Small intestine (tissue), 7 donors: ENCODE results near the gene NGB. TPM values are rescaled to one million over a fixed set of nuclear protein-coding genes. Genes with fewer than 3 reads are reported as not detected.

Source experiments
- DNase-seq, 2 donors: peaks; one replicate each; pipeline versions ENCODE4 v3.0.0 to v3.0.0-alpha.2; 2013
- FAIRE-seq: peaks from 2 replicates; lab custom pipeline; 2012; peaks lifted over from hg19 to GRCh38; lab: Jason Lieb, UNC
- H3K27ac ChIP-seq, 3 donors: one replicate each; pipeline ENCODE4 v1.5.1; 2013; ENCODE audit warnings: low read length in 2 of 3, mild to moderate bottlenecking in 2 of 3, control low read depth in 1 of 3, inconsistent platforms in 1 of 3, low read depth in 1 of 3, moderate library complexity in 1 of 3
- H3K27me3 ChIP-seq, 3 donors: one replicate each; pipeline ENCODE4 v1.6.1; 2013; ENCODE audit warnings: low read length in 3 of 3, inconsistent platforms in 1 of 3; ENCODE audit not compliant: control insufficient read depth in 3 of 3, insufficient read depth in 3 of 3
- H3K36me3 ChIP-seq, 3 donors: one replicate each; pipeline ENCODE4 v1.6.1; 2013; ENCODE audit warnings: low read length in 3 of 3, inconsistent platforms in 1 of 3, low read depth in 1 of 3, mild to moderate bottlenecking in 1 of 3, moderate library complexity in 1 of 3; ENCODE audit not compliant: control insufficient read depth in 3 of 3, insufficient read depth in 2 of 3
- H3K4me1 ChIP-seq, 3 donors: one replicate each; pipeline ENCODE4 v1.6.1; 2013; ENCODE audit warnings: low read length in 2 of 3, inconsistent platforms in 1 of 3, low read depth in 1 of 3, mild to moderate bottlenecking in 1 of 3, moderate library complexity in 1 of 3; ENCODE audit not compliant: control insufficient read depth in 3 of 3, insufficient read depth in 2 of 3
- H3K4me3 ChIP-seq, 3 donors: one replicate each; pipeline ENCODE4 v1.5.1; 2013; ENCODE audit warnings: low read length in 3 of 3, control low read depth in 1 of 3, inconsistent platforms in 1 of 3, low read depth in 1 of 3, mild to moderate bottlenecking in 1 of 3, moderate library complexity in 1 of 3
- H3K9me3 ChIP-seq, 2 donors: one replicate each; pipeline ENCODE4 v1.6.1; 2013; ENCODE audit warnings: low read depth in 1 of 2, low read length in 1 of 2; ENCODE audit not compliant: control insufficient read depth in 2 of 2, insufficient read depth in 1 of 2
- WGBS, 3 donors: extraction: QIAGEN DNeasy Blood & Tissue Kit; methylation state at CpG; one replicate each; pipeline ENCODE4 v1.1.7; 2013; 5-methylcytosine and 5-hydroxymethylcytosine counted together
- polyA plus RNA-seq, 4 donors: library from polyadenylated mRNA; stranded (reverse) in 3 of 4; unstranded in 1 of 4; fragments of 200-250 nt in 3 of 4; fragments of 120-200 nt in 1 of 4; gene quantifications; one replicate each; pipeline versions ENCODE4 v1.2.1 to v1.2.3, GENCODE V29; 2013
- donor health status: healthy with polysubstance abuse.
- donor health status: control.
- donor health status: control.
- donor health status: Bipolar disorder and iron deficiency.
- donor health status: healthy.

NGB gene
- polyA plus RNA-seq, 4 donors: 0.09 to 0.81 TPM; not detected in 2

DNA sequence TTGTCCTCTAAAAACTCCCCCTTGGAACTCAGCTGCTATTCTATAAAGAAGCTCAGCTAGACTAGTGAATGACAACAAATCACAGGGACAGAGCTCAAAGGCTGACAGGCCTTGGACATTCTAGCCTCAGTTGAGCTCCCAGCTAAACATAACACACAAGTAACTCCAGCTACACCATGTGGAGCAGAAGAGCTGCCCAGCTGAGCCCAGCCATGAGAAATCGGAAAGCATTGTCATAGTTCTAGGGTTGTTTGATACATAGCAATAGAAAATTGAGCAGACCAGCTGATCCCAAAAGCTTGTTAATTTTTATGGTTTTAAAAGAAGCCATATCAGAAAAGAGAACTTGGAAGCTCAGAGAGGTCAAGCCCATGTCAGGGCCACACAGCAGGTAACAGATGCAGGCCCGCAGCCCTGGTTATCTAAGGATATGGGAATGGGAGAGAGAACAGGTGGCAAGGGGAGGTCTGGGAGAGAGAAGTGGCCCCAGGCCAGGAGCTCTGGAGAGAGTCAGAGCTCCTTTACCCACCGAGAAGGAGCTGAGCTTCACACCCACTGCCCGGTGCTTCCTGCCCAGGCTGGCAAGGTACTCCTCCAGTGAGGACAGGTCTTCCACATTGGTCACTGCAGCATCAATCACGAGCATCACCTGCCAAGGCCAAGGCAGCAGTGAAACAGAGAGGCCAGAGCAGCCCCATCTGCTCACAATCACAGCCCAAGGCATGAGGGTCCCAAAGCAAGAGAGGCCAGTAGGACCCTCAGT is 2.9 kb downstream of the NGB start:
- no peak for DNase-seq
- Histone ChIP-seq H3K4me3 (no peak overlapping the region), H3K36me3 (no peaks in the 10 kb centered on the region), H3K27ac (no peak overlapping the region), H3K27me3 (peaks cover 4 to 45% (median 16%) of the 10 kb centered on the region in 3 donors), H3K9me3 (peaks cover 0 to 9% of the 10 kb centered on the region in 2 donors), H3K4me1 (no peaks in the 10 kb centered on the region)
- FAIRE-seq: no peak
- WGBS, 3 donors: 71 to 91% (median 87%) methylated on average over 5 of the region's 5 CpGs

DNA sequence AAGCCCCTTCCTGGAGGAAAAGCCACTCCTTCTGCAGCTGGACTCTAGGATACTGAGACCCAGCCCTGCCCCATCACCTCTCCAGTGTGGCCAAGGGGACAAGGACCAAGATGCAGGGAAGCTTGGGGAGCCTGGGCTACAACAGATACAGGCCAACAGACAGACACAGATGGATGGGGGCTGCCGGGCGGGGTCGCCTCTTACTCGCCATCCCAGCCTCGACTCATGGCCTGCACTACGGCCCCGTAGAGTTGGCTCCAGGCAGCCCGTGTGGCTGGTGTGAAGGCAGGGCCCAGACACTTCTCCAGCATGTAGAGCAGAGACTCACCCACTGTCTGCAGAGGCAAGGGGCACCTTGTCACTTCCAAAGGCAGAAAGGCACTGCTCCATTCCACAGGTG is 4.7 kb downstream of the NGB start:
- H3K36me3 ChIP-seq: no peaks in the 10 kb centered on the region
- H3K27ac ChIP-seq: no peak overlapping the region
- no peak overlapping the region for H3K4me3 ChIP-seq
- DNase-seq (no peak), FAIRE-seq (no peak)
- peaks cover 0 to 9% of the 10 kb centered on the region in 2 donors for H3K9me3 ChIP-seq
- H3K4me1 ChIP-seq: no peaks in the 10 kb centered on the region
- H3K27me3 ChIP-seq: peaks cover 4 to 33% (median 9%) of the 10 kb centered on the region in 3 donors
- 87 to 90% (median 90%) methylated on average over 8 of the region's 8 CpGs for WGBS, 3 donors

DNA sequence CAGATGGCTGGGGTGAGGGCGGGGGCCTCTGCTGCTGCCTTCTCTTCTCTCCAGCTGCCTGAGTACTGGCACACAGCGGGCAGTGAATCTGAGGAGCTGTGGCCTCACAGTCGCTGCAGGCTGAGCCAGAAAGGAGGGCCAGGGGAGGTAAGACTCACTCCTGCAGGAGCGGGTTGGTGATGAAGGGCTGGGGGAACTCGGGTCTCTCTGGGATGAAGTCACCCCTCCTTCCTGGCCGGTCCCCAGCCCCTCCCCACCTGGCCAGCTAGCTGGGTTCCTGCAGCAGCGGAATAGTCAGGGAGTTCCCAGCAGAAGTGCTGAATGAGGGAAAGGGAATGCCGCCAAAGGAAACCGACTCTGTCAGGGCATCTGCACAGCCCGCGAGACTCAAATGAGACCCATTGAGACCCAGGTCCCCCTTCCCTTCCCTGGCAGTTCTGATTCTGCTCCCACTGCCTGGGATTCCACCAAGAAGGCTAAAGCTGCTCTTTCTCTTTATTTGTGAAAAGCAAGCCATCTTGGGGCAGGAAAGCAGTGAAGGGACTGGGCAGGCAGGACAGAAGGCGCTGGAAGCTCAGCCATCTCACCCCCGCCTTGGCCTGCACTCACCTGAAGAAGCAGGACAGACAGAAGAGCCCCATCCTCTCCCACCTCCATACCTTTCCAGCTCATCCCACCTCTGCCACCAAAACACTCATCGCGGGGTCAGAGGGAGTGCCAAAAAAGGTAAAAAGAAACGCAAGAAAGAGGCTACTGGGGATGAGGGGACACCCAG is 5.3 kb downstream of the NGB start:
- Histone ChIP-seq H3K27ac (no peak overlapping the region), H3K4me1 (no peaks in the 10 kb centered on the region), H3K27me3 (peaks cover 0 to 30% (median 6%) of the 10 kb centered on the region in 3 donors), H3K36me3 (no peaks in the 10 kb centered on the region), H3K9me3 (peaks cover 0 to 9% of the 10 kb centered on the region in 2 donors), H3K4me3 (no peak overlapping the region)
- DNase-seq: no peak
- FAIRE-seq: no peak
- 70 to 79% (median 77%) methylated on average over 16 of the region's 16 CpGs for WGBS, 3 donors

DNA sequence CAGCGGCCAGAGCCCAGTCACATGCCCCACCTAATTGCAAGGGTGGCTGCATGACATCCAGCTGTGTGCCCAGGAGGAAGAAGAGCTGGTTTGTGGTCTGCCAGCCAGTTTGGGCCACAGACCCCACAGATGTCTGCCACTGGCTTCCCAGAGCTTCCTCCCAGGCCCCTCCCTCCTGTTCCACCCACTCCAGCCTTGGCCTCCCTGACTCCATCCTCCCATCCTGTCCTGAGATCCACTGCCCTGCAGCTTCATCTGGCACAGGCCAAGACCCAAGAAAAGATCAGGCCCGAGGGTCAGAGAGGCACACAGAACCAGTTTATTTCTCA is 5.9 kb downstream of the NGB start:
- Histone ChIP-seq H3K36me3 (no peaks in the 10 kb centered on the region), H3K9me3 (peaks cover 0 to 7% of the 10 kb centered on the region in 2 donors), H3K4me1 (no peaks in the 10 kb centered on the region), H3K4me3 (no peak overlapping the region), H3K27ac (no peak overlapping the region), H3K27me3 (peaks cover 0 to 24% (median 6%) of the 10 kb centered on the region in 3 donors)
- DNase-seq: no peak
- no peak for FAIRE-seq
- 65 to 80% (median 75%) methylated on average over 2 of the region's 2 CpGs for WGBS, 3 donors

DNA sequence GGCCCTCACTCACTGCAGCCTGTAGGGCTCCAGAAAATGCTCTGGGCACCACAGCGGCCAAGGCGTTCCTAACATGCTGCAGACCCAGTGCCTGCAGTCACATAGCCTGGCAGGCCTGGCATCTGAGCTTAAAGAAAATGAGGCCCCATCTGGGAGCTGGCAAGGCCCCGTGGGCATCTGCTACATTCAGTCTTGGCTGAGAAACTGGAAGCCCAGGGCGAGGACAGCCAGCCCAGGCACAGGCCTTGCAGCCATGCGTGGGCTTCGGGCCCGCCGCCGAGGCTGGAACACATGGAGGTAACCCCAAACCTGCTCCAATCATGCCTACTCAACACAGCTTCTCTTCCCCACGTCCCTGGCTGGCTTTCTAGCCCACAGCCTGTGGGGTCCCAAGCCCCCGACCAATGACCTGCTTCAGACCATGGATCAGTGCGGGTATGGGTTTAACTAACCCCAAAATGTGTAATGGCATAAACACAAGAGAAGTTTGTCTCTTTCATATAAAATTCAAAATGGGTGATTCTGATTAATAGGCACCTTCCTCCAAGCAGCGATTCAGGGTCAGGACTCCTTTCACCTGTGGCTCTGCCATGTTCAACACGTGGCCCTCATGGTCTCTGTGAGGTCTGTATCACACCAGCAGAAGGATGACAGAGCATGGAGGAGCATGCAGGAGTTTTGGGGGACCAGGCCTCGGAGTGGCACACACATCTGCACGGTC is 6.4 kb downstream of the NGB start:
- Histone ChIP-seq H3K36me3 (no peaks in the 10 kb centered on the region), H3K4me3 (no peak overlapping the region), H3K27ac (no peak overlapping the region), H3K4me1 (no peaks in the 10 kb centered on the region), H3K9me3 (peaks cover 0 to 7% of the 10 kb centered on the region in 2 donors), H3K27me3 (peaks cover 0 to 19% (median 3%) of the 10 kb centered on the region in 3 donors)
- FAIRE-seq: no peak
- DNase-seq: no peak
- WGBS, 3 donors: 73 to 83% (median 76%) methylated on average over 16 of the region's 16 CpGs

DNA sequence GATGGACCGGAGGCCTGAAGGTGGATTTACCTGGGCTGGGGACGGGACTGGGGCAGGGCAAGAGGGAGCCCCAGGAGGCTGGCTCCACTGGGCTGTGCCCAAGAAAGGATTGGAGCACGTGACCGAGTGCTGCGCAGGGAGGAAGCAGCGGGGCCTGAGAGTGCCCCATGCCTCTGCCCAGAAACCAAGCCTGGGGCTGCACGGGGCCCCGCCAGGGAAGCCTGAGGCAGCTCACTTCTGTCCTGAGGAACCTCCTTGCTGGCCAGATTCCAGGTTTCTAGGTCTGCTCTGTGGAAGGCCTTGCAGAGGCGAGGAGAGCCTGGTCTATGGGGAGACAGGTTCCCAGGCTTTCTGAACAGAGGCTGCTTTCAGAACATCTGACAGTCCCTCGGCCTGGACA is 10.4 kb downstream of the NGB start:
- Histone ChIP-seq H3K27ac (no peak overlapping the region), H3K36me3 (no peaks in the 10 kb centered on the region), H3K4me1 (no peaks in the 10 kb centered on the region), H3K4me3 (no peak overlapping the region), H3K27me3 (peaks cover 0 to under 1% (median 0%) of the 10 kb centered on the region in 3 donors), H3K9me3 (no peaks in the 10 kb centered on the region)
- WGBS, 3 donors: 31 to 53% (median 48%) methylated on average over 9 to 10 of the region's 10 CpGs
- FAIRE-seq (no peak), DNase-seq (no peak)

DNA sequence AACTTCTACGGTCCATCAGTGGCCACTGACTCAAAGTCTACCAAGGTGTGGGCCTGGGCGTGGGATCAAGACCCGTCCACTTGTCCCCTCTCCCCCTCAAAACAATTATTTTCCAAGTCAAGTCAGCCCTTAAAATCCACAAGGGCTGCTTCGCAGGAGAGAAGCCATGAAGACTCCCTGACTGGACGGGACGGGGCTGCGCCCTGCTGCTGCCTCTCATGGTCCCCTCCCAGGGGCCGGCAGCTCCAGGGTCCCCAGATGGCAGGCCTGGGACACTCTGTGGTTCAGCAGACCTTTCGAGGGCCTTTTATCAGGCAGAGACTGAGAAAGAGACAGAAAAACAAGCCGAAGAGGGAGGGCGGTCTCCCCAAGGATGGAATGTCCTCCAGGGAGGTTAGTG is 10.8 kb downstream of the NGB start:
- DNase-seq (no peak), FAIRE-seq (no peak)
- 75 to 90% (median 87%) methylated on average over 11 of the region's 11 CpGs for WGBS, 3 donors
- H3K27ac ChIP-seq: no peak overlapping the region
- H3K4me1 ChIP-seq: no peaks in the 10 kb centered on the region
- no peaks in the 10 kb centered on the region for H3K9me3 ChIP-seq
- no peaks in the 10 kb centered on the region for H3K27me3 ChIP-seq
- H3K36me3 ChIP-seq: no peaks in the 10 kb centered on the region
- H3K4me3 ChIP-seq: no peak overlapping the region

DNA sequence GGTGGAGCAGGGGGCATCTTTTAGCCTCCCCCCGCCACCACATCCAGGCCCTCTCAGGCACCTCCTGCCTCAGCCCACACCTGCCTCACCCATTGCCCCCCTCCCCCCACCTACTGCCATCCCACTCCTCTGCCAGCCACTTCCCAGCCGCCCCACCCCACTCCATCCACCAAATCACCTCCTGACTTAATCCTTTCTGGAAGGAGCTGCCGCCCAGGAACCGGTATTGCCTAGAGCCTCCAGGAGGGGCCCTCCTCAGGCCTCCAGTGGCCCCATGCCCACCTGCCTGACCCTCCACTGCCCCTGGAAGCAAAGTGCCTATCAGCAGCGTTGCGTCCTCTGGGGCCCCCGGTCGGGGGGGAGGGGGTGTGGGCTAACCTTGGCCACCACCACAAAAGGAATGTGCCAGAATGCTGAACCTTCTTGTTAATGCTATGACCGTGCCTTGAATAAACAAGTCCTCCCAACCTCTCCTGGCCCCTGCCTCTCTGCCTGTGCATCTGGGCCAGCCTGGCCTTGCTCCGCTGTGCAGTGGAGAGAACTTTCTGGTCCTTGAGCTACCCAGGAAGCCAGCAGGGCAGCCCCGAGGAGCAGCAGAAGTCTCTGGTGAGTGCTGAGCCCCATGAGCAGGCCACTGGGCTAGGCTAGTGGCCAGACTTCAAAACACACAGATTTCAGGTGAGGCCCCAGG is 11.8 kb downstream of the NGB start:
- no peaks in the 10 kb centered on the region for H3K9me3 ChIP-seq
- 30 to 57% (median 52%) methylated on average over 9 to 11 of the region's 11 CpGs for WGBS, 3 donors
- H3K36me3 ChIP-seq: no peaks in the 10 kb centered on the region
- no peak overlapping the region for H3K4me3 ChIP-seq
- H3K4me1 ChIP-seq: no peaks in the 10 kb centered on the region
- no peak overlapping the region for H3K27ac ChIP-seq
- DNase-seq (no peak), FAIRE-seq (no peak)
- no peaks in the 10 kb centered on the region for H3K27me3 ChIP-seq
